Ovary (tissue), 9 donors: ENCODE data around the gene DUSP23. TPM values are rescaled to one million over a fixed set of nuclear protein-coding genes. Genes with fewer than 3 reads are reported as not detected.

Experiments used
- DNase-seq, 5 donors: peaks; one replicate each; pipeline ENCODE4 v3.0.0-alpha.2; 2019 to 2020
- H3K27ac ChIP-seq, 2 donors: fragments of 200-600 bp; one replicate each; pipeline versions ENCODE4 v1.5.1 to v1.8.0; 2019 to 2022
- H3K27me3 ChIP-seq: fragments of 200-600 bp; one replicate; pipeline ENCODE4 v1.8.0; 2022
- H3K36me3 ChIP-seq: fragments of 200-600 bp; sonication (generic); one replicate; pipeline ENCODE4 v1.5.1; 2019
- H3K4me1 ChIP-seq: one replicate; pipeline ENCODE4 v1.8.1; 2013; ENCODE audit warnings: mild to moderate bottlenecking, moderate library complexity; ENCODE audit not compliant: insufficient read depth
- H3K4me3 ChIP-seq: fragments of 200-600 bp; sonication (generic); one replicate; pipeline ENCODE4 v1.5.1; 2017
- H3K9me3 ChIP-seq, 2 donors: fragments of 200-600 bp in 1 of 2; sonication (generic) in 1 of 2; one replicate each; pipeline versions ENCODE4 v1.5.1 to v1.8.1; 2013 to 2019; ENCODE audit warnings: mild to moderate bottlenecking in 1 of 2, moderate library complexity in 1 of 2
- CTCF ChIP-seq, 3 donors: fragments of 450-650 bp in 2 of 3; fragments of 200-600 bp in 1 of 3; IDR thresholded peaks; one replicate each; pipeline versions ENCODE4 v1.5.1 to v1.8.0; 2016 to 2022; ENCODE audit warnings: antibody characterized with exemption in 3 of 3, mild to moderate bottlenecking in 1 of 3
- EP300 ChIP-seq: sonication (generic); formaldehyde crosslinking; IDR thresholded peaks from one replicate; pipeline ENCODE4 v1.6.1; 2017; ENCODE audit warnings: antibody characterized with exemption
- POLR2A ChIP-seq: fragments of 450-650 bp; IDR thresholded peaks from one replicate; pipeline ENCODE4 v1.6.1; 2017; ENCODE audit warnings: antibody characterized with exemption, mild to moderate bottlenecking, moderate library complexity
- WGBS, 3 donors: extraction: QIAGEN DNeasy Blood & Tissue Kit in 1 of 3; methylation state at CpG; one replicate each; pipeline versions ENCODE4 v1.1.5 to v1.1.7; 2013 to 2017; 5-methylcytosine and 5-hydroxymethylcytosine counted together
- intact Hi-C, 4 donors: fragments of 100-400 bp; cut with DNase I; formaldehyde crosslinking; loops; one replicate each; pipeline versions ENCODE4 v1.11.0 to v1.15.1; 2022 to 2023
- polyA plus RNA-seq, 2 donors: library from polyadenylated mRNA; stranded (reverse); fragments of 200-250 nt in 1 of 2; fragments of 350-450 nt in 1 of 2; fragmentation: Illumina TruSeq in 1 of 2; extraction: RNeasy Lipid Tissue Mini Kit (QIAGEN cat#74804) in 1 of 2; gene quantifications; one replicate each; pipeline ENCODE4 v1.2.3, GENCODE V29; 2013 to 2014
- total RNA-seq, 7 donors: library from RNA; depleted of rRNA in 2 of 7; stranded (reverse); fragments of >200 nt in 2 of 7; fragmentation: NEBNext Ultra II Directional in 3 of 7; extraction: Animal tissue kit (Norgen Biotek cat#: 25700) in 3 of 7; gene quantifications; one replicate each; pipeline versions ENCODE4 v1.1.0 to v1.2.4, GENCODE V29; 2016 to 2023
- donor health status: DM: no; HTN: no; CAD: no; lungs with moderate emphysema.
- donor health status: DM: no; HTN: no; CAD: no.
- donor health status: Bipolar disorder and iron deficiency.
- donor health status: DM: yes; HTN: yes; CAD: no.
- donor health status: DM: no; HTN: no; CAD: no.
- donor health status: DM: yes; HTN: yes; CAD: no.

Gene DUSP23
- total and polyA plus RNA-seq, 9 donors, result 26.9 to 115 (median 37.5) TPM

- Histone ChIP-seq H3K27me3 (no peaks in the 10 kb centered on the region), H3K27ac (no peak overlapping the region), H3K36me3 (no peaks in the 10 kb centered on the region), H3K4me1 (no peaks in the 10 kb centered on the region), H3K4me3 (no peak overlapping the region), H3K9me3 (no peaks in the 10 kb centered on the region)
- no peak for DNase-seq
- no peak for TF ChIP-seq EP300
- TF ChIP-seq CTCF (IDR thresholded peaks at IDR 0.05), result no peak
- no peak for TF ChIP-seq POLR2A
- 43 to 59% (median 45%) methylated on average over 3 of the region's 3 CpGs for WGBS, 3 donors
- intact Hi-C loops, result no loop called here
These were observed 34.1 kb upstream of the DUSP23 start for GRCh38 chr1:159746666-159747065.

GRCh38 chr1:159748370-159748769 is 32.4 kb upstream of the DUSP23 start:
- Histone ChIP-seq H3K27me3 (no peaks in the 10 kb centered on the region), H3K4me3 (no peak overlapping the region), H3K4me1 (no peaks in the 10 kb centered on the region), H3K36me3 (no peaks in the 10 kb centered on the region), H3K27ac (no peak overlapping the region), H3K9me3 (no peaks in the 10 kb centered on the region)
- DNase-seq, result no peak
- intact Hi-C loops, result no loop called here
- WGBS, 3 donors, result 89 to 96% (median 92%) methylated on average over 1 of the region's 1 CpG
- no peak for TF ChIP-seq CTCF (IDR thresholded peaks at IDR 0.05)
- no peak for TF ChIP-seq EP300
- no peak for TF ChIP-seq POLR2A

GRCh38 chr1:159749630-159750029 is 31.1 kb upstream of the DUSP23 start:
- no peak for TF ChIP-seq POLR2A
- TF ChIP-seq CTCF (IDR thresholded peaks at IDR 0.05), result no peak
- TF ChIP-seq EP300, result no peak
- Histone ChIP-seq H3K9me3 (no peaks in the 10 kb centered on the region), H3K4me3 (no peak overlapping the region), H3K4me1 (no peaks in the 10 kb centered on the region), H3K36me3 (no peaks in the 10 kb centered on the region), H3K27me3 (no peaks in the 10 kb centered on the region), H3K27ac (no peak overlapping the region)
- WGBS, 3 donors, result 62 to 67% (median 63%) methylated on average over 2 of the region's 2 CpGs
- no peak for DNase-seq
- intact Hi-C loops, result no loop called here

- no peak overlapping the region for H3K4me3 ChIP-seq
- H3K27ac ChIP-seq, result no peak overlapping the region
- no peak for TF ChIP-seq POLR2A
- no peak for TF ChIP-seq CTCF (IDR thresholded peaks at IDR 0.05)
- no peak for TF ChIP-seq EP300
- DNase-seq, result no peak
- no peaks in the 10 kb centered on the region for H3K36me3 ChIP-seq
- no peaks in the 10 kb centered on the region for H3K9me3 ChIP-seq
- intact Hi-C loops, result no loop called here
- H3K4me1 ChIP-seq, result no peaks in the 10 kb centered on the region
- no peaks in the 10 kb centered on the region for H3K27me3 ChIP-seq
These were observed 30.1 kb upstream of the DUSP23 start for GRCh38 chr1:159750621-159751020.

- Histone ChIP-seq H3K4me1 (no peaks in the 10 kb centered on the region), H3K9me3 (no peaks in the 10 kb centered on the region), H3K36me3 (no peaks in the 10 kb centered on the region), H3K27ac (no peak overlapping the region), H3K27me3 (no peaks in the 10 kb centered on the region), H3K4me3 (no peak overlapping the region)
- intact Hi-C loops, result no loop called here
- no peak for TF ChIP-seq EP300
- TF ChIP-seq POLR2A, result no peak
- no peak for TF ChIP-seq CTCF (IDR thresholded peaks at IDR 0.05)
- DNase-seq, result no peak
These were observed 29.7 kb upstream of the DUSP23 start for GRCh38 chr1:159751031-159751430.
